NCI-H2081 (cell line): ENCODE results near the gene DUSP22.

ENCODE experiments used
- DNase-seq, 2 experiments: peaks; one replicate each; lab custom pipeline; 2025; lab: John Stamatoyannopoulos, UW

Gene DUSP22

DNA sequence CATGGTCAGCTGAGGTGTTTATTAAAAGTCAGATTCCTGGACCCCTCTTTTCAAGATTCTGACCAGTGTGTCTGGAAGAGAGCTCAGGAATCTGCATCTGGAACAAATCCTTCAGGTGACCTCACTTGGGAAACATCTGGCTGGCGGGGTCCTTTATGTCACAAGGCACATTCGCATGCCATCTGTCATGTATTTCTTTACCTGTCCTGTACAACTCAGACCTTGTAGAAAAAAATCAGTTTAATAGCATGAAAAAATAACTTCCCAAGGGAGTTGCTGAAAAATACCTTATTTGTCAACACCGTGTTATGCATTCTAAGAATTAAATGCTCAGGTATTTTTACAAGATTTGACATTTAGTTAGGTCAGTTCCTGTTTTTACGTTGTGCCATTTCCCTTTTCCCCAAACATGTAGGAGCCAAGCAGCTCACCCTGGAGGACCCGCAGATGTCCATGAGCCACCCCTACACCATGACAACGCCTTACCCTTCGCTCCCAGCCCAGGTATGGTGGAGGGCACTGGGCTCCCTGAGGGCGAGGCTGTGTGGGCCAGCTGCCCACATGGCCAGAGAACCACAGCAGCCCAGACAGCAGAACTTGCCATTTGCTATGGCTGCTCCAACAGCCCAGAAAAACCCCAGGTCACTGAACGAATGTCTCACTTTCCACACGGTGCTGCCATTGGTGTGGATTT is 103.3 kb downstream of the DUSP22 start:
- no peak for DNase-seq

DNA sequence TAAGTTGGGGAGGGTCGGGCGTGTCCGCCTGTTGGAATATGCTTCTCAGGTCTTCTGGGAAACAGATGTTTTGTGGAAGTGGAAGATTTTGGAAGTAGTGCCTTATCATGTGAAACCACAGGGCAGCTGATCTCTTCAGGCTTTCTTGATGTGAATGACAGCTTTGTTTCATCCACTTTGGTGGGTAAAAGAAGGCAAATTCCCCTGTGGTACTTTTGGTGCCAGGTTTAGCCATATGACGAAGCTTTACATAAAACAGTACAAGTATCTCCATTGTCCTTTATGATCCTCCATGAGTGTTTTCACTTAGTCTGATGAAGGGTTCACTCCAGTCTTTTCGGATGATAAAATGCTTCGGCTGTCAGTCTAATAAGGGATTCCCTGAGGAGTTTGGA is 103.8 kb downstream of the DUSP22 start:
- no peak for DNase-seq

DNA sequence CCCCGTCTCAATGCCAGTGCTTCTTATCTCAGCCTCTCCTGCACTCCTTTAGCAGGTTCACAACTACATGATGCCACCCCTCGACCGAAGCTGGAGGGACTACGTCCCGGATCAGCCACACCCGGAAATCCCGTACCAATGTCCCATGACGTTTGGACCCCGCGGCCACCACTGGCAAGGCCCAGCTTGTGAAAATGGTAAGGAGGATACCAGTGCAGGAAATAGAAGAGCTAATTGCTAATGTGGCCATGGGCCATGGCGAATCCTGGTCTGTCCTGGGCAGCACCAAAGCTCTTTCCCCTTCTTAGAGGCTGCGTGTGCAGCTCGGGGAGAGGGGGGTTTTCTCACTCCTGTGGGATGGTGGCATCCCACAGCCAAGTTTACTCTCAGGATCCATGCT is 104.8 kb downstream of the DUSP22 start:
- DNase-seq = no peak

DNA sequence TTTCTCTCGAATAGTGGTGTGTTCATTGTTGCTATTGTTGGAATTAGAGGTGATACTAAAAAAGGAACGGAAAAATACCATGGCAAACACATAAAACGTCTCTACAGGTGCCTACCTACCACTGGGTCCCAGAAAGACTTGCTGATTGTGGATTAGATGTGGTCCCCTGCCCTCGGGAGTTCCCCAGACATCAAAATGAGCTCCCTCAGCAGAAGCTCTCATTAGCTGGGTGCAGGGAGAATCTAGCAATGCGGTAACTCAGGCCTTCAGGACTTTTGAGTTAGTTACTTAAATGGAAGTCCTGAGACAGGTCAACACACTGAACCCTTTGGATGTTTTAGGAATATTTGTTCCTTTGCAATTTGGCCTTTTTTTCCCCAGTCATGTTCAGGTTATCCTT is 105.3 kb downstream of the DUSP22 start:
- no peak for DNase-seq

DNA sequence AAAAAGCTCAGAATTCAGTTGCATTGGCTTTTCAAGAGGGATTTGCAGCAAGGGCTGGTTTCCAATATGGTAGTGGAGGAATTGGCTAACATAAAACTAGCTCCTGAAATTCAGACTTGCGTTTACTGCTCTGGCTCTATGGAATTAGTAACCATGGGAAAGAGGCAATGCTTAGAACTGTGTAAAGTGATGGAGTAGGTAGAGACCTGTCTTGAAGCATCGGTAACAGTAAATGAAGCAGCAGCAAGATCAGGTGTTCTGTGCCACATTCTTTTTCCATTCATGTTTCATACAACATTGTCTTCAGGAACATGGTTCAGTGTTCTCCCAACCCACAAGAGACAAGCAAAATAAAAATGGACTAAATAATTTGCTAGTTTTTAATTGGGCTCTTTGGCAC is 105.8 kb downstream of the DUSP22 start:
- DNase-seq = no peak

DNA sequence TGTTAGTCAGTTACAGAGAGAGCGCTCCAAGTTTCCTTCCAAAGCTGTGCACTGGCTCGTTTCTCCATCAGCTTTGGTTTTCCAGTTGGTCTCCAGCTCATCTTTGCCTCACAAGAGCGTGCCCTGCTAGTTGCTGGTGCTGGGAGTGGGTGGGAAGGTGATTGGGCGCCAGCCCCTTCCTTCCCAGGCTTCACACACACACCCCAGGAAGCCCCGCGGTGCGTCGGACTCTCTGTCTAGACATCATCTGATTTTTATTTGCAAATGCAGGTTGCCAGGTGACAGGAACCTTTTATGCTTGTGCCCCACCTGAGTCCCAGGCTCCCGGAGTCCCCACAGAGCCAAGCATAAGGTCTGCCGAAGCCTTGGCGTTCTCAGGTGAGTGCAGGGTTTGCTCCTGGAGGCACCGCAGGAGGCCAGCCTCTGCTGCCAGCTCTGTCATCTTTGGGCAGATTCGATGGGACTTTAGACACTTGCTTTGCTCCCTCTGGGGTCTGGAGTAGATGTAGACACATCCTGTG is 106.3 kb downstream of the DUSP22 start:
- DNase-seq = no peak

DNA sequence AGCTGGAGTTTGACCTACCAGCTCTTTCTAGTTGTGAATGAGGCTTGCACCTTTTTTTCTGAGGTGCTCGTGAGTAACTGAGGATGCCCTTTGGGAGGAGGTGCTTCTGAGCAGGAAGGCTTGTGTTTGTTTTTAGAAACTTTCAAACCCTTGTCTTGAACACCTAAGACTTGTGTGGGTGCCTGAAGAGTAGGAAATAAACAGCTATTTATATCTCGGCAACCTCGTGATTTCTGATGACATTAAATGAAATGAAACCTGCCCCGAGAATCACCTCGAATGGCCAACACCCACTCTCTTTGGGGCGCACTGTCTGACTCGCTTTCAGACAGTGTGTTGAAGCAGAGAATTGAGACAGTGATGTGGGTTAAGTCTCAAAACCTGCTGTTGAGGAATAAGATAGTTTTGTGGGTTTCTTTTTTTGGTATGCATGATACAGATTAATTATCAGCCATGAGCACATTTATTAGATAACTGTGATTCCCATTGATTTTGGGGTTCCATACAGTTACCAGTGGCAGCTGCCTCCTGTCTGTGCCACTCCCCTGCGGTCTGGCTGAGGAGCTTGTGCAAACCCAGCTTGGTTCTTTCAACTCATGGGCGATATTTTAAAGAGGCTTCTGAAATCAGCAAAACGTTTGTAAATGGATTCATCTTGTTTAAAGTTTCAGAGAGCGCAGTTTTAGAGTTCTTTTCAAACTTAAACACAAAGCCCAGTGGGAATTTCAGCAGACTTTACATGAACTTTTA is 107.7 kb downstream of the DUSP22 start:
- no peak for DNase-seq

DNA sequence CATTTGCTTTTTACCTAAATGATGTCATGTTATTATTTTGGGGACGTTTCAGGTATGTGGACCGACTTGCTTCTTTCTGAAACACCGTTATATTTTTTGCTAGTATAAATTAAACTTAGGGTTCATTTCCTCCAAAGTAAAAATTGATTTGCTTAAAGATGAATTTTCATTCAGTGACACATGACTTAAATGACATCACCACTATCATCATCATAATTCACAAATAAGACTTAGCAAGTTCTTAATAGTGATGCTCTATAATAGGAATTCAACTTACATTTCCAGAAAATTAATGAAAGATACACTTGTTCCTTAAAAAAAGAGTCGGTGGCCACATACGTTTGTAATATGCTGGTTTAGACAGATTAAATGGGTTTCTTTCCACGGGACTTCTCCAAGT is 108.5 kb downstream of the DUSP22 start:
- DNase-seq = no peak
